CD4-positive, alpha-beta T cell (primary cell): Measurements from ENCODE around the gene CARD10. TPM values are rescaled to one million over a fixed set of nuclear protein-coding genes. Genes with fewer than 3 reads are reported as not detected.

Source experiments
- ATAC-seq: fragments of 200-7000 bp; cut with Tn5 transposase; one replicate; pipeline ENCODE4 v1.10.0; 2022; ENCODE audit warnings: mild to moderate bottlenecking; ENCODE audit not compliant: poor library complexity
- CTCF ChIA-PET: fragments of 350-600 bp; sonication (Branson Sonifier 250); formaldehyde crosslinking; loops from one replicate; lab custom pipeline; 2021; ENCODE audit warnings: antibody characterized with exemption, inconsistent platforms; lab: Charles Lee
- POLR2A ChIA-PET: fragments of 350-600 bp; sonication (Branson Sonifier 250); formaldehyde crosslinking; loops from one replicate; lab custom pipeline; 2021; ENCODE audit warnings: antibody characterized with exemption, inconsistent platforms; lab: Charles Lee
- DNase-seq, 14 experiments: peaks; one replicate each; pipeline ENCODE4 v3.0.0-alpha.2; 2013 to 2020; ENCODE audit warnings: mixed read lengths in 2 of 14
- H3K27ac ChIP-seq, 2 donors: one replicate each; pipeline versions ENCODE4 v1.5.1 to v1.7.0; 2013; ENCODE audit warnings: low read length in 2 of 2, low read depth in 1 of 2, mild to moderate bottlenecking in 1 of 2
- H3K27me3 ChIP-seq, 2 experiments: 1 replicate in 1 of 2; 2 replicates in 1 of 2; pipeline versions ENCODE4 v1.6.1 to v1.7.0; 2013; ENCODE audit warnings: low read length in 2 of 2, control low read depth in 1 of 2, mild to moderate bottlenecking in 1 of 2, moderate library complexity in 1 of 2; ENCODE audit not compliant: insufficient read depth in 2 of 2, control insufficient read depth in 1 of 2
- H3K36me3 ChIP-seq: one replicate; pipeline ENCODE4 v1.6.1; 2013; ENCODE audit warnings: low read length, control low read depth; ENCODE audit not compliant: insufficient read depth
- H3K4me1 ChIP-seq: one replicate; pipeline ENCODE4 v1.6.1; 2013; ENCODE audit warnings: low read length, control low read depth; ENCODE audit not compliant: insufficient read depth
- H3K4me3 ChIP-seq: one replicate; pipeline ENCODE4 v1.5.1; 2013; ENCODE audit warnings: mild to moderate bottlenecking, low read length, moderate library complexity
- H3K9me3 ChIP-seq, 2 experiments: 1 replicate in 1 of 2; 2 replicates in 1 of 2; pipeline versions ENCODE4 v1.6.1 to v1.7.0; 2013; ENCODE audit warnings: low read length in 2 of 2, mild to moderate bottlenecking in 2 of 2, control low read depth in 1 of 2, moderate library complexity in 1 of 2; ENCODE audit not compliant: control insufficient read depth in 1 of 2, insufficient read depth in 1 of 2
- H3K27ac Mint-ChIP-seq: one replicate; pipeline ENCODE4 v1.8.0; 2020; ENCODE audit warnings: mixed read lengths
- H3K27me3 Mint-ChIP-seq: one replicate; pipeline ENCODE4 v1.8.0; 2021; ENCODE audit warnings: mixed read lengths
- H3K36me3 Mint-ChIP-seq: one replicate; pipeline ENCODE4 v1.8.0; 2021; ENCODE audit warnings: low read depth, mixed read lengths
- H3K4me1 Mint-ChIP-seq: one replicate; pipeline ENCODE4 v1.8.0; 2021; ENCODE audit warnings: low read depth, mixed read lengths
- H3K4me3 Mint-ChIP-seq: one replicate; pipeline ENCODE4 v1.8.0; 2020; ENCODE audit warnings: mild to moderate bottlenecking, mixed read lengths
- H3K9me3 Mint-ChIP-seq: one replicate; pipeline ENCODE4 v1.8.0; 2020; ENCODE audit warnings: mixed read lengths
- intact Hi-C, 2 experiments: fragments of 100-400 bp; cut with DNase I in 1 of 2; cut with micrococcal nuclease in 1 of 2; formaldehyde crosslinking; loops; one replicate each; pipeline versions ENCODE4 v1.15.1 to v1.9.0; 2023 to 2025; cut with DNase I, micrococcal nuclease
- total RNA-seq, 174 experiments: library from RNA in 2 of 174; stranded (reverse) in 2 of 174; gene quantifications; one replicate each; pipeline ENCODE4 v1.2.3 and lab custom pipeline; 2021 to 2026
- TF ChIP-seq, protein P1 (sequence below): fragments of 200-600 bp; IDR thresholded peaks from one replicate; pipeline ENCODE4 v1.8.0; 2022; ENCODE audit warnings: antibody characterized with exemption, mild to moderate bottlenecking

CARD10 gene
- total RNA-seq, 2 experiments from 2014 or later: 0.20 to 0.63 TPM

DNA sequence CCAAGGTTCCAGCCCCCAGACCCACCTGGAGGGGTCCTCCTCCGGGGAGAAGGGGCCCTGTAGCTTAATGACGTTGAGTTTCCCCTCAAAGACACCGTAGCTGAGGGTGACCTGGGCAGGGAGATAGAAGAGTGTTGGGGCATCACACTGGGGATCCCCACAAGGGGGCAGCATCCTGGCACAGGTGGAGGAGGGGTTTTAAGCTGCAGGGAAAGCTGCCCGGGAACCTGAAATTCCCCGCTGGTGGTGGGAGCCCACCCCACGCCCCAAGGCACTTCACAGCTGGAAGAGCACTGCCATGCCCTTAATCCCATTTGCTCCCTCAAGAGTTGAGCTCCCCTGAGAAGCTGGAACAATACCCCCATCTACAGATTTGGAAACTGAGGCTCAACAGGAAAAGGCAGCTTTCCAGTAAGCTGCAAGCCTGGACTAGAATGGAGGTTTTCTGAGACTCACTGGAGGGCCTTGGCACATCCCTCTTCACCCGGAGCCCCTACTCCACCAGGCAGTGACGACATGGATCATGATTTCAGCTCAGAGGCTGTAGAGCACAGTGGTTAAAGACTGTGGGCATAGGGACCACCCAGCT is 46.7 kb downstream of the CARD10 start:
- ATAC-seq (no peak), DNase-seq (peak; percentile 25 to 73 (median 47))
- H3K27me3 Mint-ChIP-seq: no peaks in the 10 kb centered on the region
- H3K4me3 Mint-ChIP-seq: no peak overlapping the region
- TF ChIP-seq, protein P1, sequence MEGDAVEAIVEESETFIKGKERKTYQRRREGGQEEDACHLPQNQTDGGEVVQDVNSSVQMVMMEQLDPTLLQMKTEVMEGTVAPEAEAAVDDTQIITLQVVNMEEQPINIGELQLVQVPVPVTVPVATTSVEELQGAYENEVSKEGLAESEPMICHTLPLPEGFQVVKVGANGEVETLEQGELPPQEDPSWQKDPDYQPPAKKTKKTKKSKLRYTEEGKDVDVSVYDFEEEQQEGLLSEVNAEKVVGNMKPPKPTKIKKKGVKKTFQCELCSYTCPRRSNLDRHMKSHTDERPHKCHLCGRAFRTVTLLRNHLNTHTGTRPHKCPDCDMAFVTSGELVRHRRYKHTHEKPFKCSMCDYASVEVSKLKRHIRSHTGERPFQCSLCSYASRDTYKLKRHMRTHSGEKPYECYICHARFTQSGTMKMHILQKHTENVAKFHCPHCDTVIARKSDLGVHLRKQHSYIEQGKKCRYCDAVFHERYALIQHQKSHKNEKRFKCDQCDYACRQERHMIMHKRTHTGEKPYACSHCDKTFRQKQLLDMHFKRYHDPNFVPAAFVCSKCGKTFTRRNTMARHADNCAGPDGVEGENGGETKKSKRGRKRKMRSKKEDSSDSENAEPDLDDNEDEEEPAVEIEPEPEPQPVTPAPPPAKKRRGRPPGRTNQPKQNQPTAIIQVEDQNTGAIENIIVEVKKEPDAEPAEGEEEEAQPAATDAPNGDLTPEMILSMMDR: peak; percentile 70
- H3K4me1 Mint-ChIP-seq: peaks cover 18% of the 10 kb centered on the region
- ChIA-PET CTCF (interaction anchor here (0.5 to 2.6 kb wide), 16 partner anchors 13 to 423 kb away, joined by 3 to 41 read pairs (median 4); partner anchors contain the start of gene MFNG), POLR2A (interaction anchor here (0.7 to 4.5 kb wide), 6 partner anchors 10 to 120 kb away, joined by 3 to 41 read pairs (median 6); partner anchors contain the start of gene MFNG)
- H3K9me3 Mint-ChIP-seq: no peaks in the 10 kb centered on the region
- Histone ChIP-seq H3K36me3 (peaks cover 87% of the 10 kb centered on the region), H3K4me1 (peaks cover 9% of the 10 kb centered on the region), H3K9me3 (no peaks in the 10 kb centered on the region), H3K27ac (no peak overlapping the region), H3K27me3 (no peaks in the 10 kb centered on the region), H3K4me3 (no peak overlapping the region)
- peaks cover 86% of the 10 kb centered on the region for H3K36me3 Mint-ChIP-seq
- H3K27ac Mint-ChIP-seq: peak overlapping the region; percentile 62
- intact Hi-C loops: loop anchor here (1.0 kb wide), 1 partner anchor 26 kb away; no protein-coding TSS in a partner anchor

DNA sequence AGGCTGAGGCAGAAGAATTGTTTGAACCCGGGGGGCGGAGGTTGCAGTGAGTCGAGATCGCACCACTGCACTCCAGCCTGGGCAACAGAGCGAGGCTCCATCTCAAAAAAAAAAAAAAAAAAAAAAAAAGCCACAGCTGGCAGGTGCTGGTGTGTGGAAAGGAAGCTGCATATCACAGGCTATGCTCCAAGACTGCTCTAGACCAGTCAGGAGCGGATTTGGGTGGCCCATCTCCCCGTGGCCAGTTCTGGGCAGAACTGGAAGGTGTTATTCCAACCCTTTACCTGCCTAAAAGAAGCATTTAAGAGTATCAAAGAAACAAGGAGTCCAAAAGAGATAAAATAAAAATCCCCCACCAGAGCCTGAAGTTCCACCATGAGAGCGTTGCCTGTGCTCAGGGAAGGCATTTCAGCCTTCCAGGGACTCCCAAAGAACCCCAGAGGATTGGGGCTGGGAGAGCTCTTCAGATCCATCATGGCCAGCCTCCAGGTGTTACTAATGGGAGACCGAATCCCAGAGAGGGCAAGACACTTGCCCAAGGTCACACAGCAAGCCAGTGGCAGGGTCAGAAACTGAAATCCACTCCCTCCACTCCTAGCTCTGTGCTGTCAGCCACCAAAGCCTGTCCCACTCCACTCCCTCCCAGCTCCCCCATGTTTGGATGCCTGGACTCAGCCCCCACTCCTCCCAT is 47.3 kb downstream of the CARD10 start:
- H3K27me3 ChIP-seq: no peaks in the 10 kb centered on the region
- TF ChIP-seq, protein P1: no peak

DNA sequence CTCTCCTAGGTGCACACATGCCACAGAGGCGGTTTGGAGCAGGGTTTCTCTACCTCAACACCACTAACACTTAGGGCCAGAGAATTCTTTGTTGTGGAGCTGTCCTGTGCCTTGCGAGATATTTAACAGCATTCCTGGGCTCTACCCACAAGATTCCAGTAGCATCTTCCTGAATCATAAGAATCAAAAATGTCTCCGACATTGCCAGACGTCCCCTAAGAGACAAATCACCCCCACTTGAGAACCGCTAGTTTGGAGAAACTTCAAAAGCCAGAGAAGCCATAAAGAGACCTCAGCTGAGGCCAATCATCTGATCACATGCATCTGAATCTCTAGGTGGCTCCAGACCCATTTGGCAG is 49.1 kb downstream of the CARD10 start:
- Histone ChIP-seq H3K9me3 (no peaks in the 10 kb centered on the region), H3K4me1 (peaks cover 9% of the 10 kb centered on the region), H3K27me3 (no peaks in the 10 kb centered on the region), H3K27ac (no peak overlapping the region), H3K36me3 (peaks cover 78% of the 10 kb centered on the region), H3K4me3 (no peak overlapping the region)
- peaks cover 82% of the 10 kb centered on the region for H3K36me3 Mint-ChIP-seq
- intact Hi-C loops: no loop called here
- DNase-seq (no peak), ATAC-seq (no peak)
- peak overlapping the region; percentile 11 for H3K27ac Mint-ChIP-seq
- H3K4me1 Mint-ChIP-seq: peaks cover 14% of the 10 kb centered on the region
- TF ChIP-seq, protein P1: no peak
- H3K4me3 Mint-ChIP-seq: no peak overlapping the region
- CTCF ChIA-PET: interaction anchor here (1.7 kb wide), 1 partner anchor 28 kb away, joined by 5 read pairs; no protein-coding TSS in a partner anchor
- H3K27me3 Mint-ChIP-seq: no peaks in the 10 kb centered on the region
- H3K9me3 Mint-ChIP-seq: no peaks in the 10 kb centered on the region
- POLR2A ChIA-PET: no interaction called here

More for the DNA sequence above, 47.3 kb downstream of the CARD10 start:
- H3K36me3 Mint-ChIP-seq: peaks cover 79% of the 10 kb centered on the region
- H3K4me1 Mint-ChIP-seq: peaks cover 18% of the 10 kb centered on the region
- Histone ChIP-seq H3K36me3 (peaks cover 86% of the 10 kb centered on the region), H3K27ac (no peak overlapping the region), H3K9me3 (no peaks in the 10 kb centered on the region), H3K4me3 (no peak overlapping the region), H3K4me1 (peaks cover 9% of the 10 kb centered on the region)
- DNase-seq (no peak), ATAC-seq (no peak)
- no peak overlapping the region for H3K4me3 Mint-ChIP-seq
- H3K27me3 Mint-ChIP-seq: no peaks in the 10 kb centered on the region
- ChIA-PET POLR2A (interaction anchor here (1.2 to 4.5 kb wide), 4 partner anchors 14 to 120 kb away, joined by 4 to 41 read pairs (median 6); partner anchors contain the start of gene MFNG), CTCF (interaction anchor here (0.7 to 2.6 kb wide), 14 partner anchors 13 to 422 kb away, joined by 3 to 41 read pairs (median 4); partner anchors contain the start of gene MFNG)
- peak overlapping the region; percentile 62 for H3K27ac Mint-ChIP-seq
- intact Hi-C loops: loop anchor here (1.0 kb wide), 1 partner anchor 26 kb away; no protein-coding TSS in a partner anchor
- H3K9me3 Mint-ChIP-seq: no peaks in the 10 kb centered on the region
